HL-60 (cell line): ENCODE measurements around the gene EGLN1.

Experiments
- CTCF ChIP-seq: IDR thresholded peaks from one replicate; pipeline ENCODE4 v1.5.1; 2011; ENCODE audit warnings: low read length, control low read depth, inconsistent platforms; ENCODE audit not compliant: insufficient read depth
- GABPA ChIP-seq: IDR thresholded peaks from 2 replicates; pipeline ENCODE4 v1.6.1; 2012; ENCODE audit warnings: low read depth
- POLR2AphosphoS5 ChIP-seq: IDR thresholded peaks from 2 replicates; pipeline ENCODE4 v1.6.1; 2012; ENCODE audit warnings: low read depth
- REST ChIP-seq: IDR thresholded peaks from 2 replicates; pipeline ENCODE4 v1.6.1; 2012; ENCODE audit warnings: low read depth; ENCODE audit not compliant: insufficient replicate concordance
- SPI1 ChIP-seq: IDR thresholded peaks from 2 replicates; pipeline ENCODE4 v1.6.1; 2012; ENCODE audit warnings: low read depth, mild to moderate bottlenecking, borderline replicate concordance

GRCh38 chr1:231386466-231386865, 35.6 kb downstream of the EGLN1 start:
- no peak for TF ChIP-seq CTCF
- TF ChIP-seq REST: no peak
- no peak for TF ChIP-seq GABPA
- no peak for TF ChIP-seq POLR2AphosphoS5
- TF ChIP-seq SPI1: no peak
